NCI-H82 (cell line): Measurements from ENCODE around the gene ARHGEF18.
"Not testable (repeated sequence)": the region's sequence is repeated elsewhere in the genome, so short reads cannot be mapped to it uniquely, and the experiment has no call there.

Source experiments
- DNase-seq: peaks from one replicate; lab custom pipeline; 2025; lab: John Stamatoyannopoulos, UW

ARHGEF18 gene

GRCh38 chr19:7348587-7349230, at the start of gene ARHGEF18:
Gene ARHGEF18, plus strand, starts transcription at chr19:7348937. Its CDS starts 13,954 bp downstream, at chr19:7362891.
- DNase-seq, result no peak

- no peak for DNase-seq
Measured at GRCh38 chr19:7301525-7301924, 47.2 kb upstream of the ARHGEF18 start.

GRCh38 chr19:7303470-7303869, 45.3 kb upstream of the ARHGEF18 start:
- DNase-seq, result no peak

GRCh38 chr19:7304200-7304599, 44.5 kb upstream of the ARHGEF18 start:
- DNase-seq, result no peak

- DNase-seq, result no peak
Measured at GRCh38 chr19:7307590-7308218, 41.0 kb upstream of the ARHGEF18 start.

GRCh38 chr19:7308327-7308726, 40.4 kb upstream of the ARHGEF18 start:
- not testable (repeated sequence) for DNase-seq

GRCh38 chr19:7311911-7312310, 36.8 kb upstream of the ARHGEF18 start:
- no peak for DNase-seq

GRCh38 chr19:7312816-7313215, 35.9 kb upstream of the ARHGEF18 start:
- no peak for DNase-seq

- no peak for DNase-seq
Measured at GRCh38 chr19:7318176-7318575, 30.6 kb upstream of the ARHGEF18 start.

- DNase-seq, result peak; percentile 61
Measured at GRCh38 chr19:7326105-7326877, 22.4 kb upstream of the ARHGEF18 start.

- DNase-seq, result no peak
Measured at GRCh38 chr19:7327802-7328201, 20.9 kb upstream of the ARHGEF18 start.

- DNase-seq, result no peak
Measured at GRCh38 chr19:7328647-7329046, 20.1 kb upstream of the ARHGEF18 start.

GRCh38 chr19:7331446-7331845, 17.3 kb upstream of the ARHGEF18 start:
- no peak for DNase-seq

- no peak for DNase-seq
Measured at GRCh38 chr19:7333198-7334118, 15.3 kb upstream of the ARHGEF18 start.

GRCh38 chr19:7336321-7336973, 12.3 kb upstream of the ARHGEF18 start:
- no peak for DNase-seq

GRCh38 chr19:7337380-7338194, 11.2 kb upstream of the ARHGEF18 start:
- DNase-seq, result no peak

- DNase-seq, result peak; percentile 87
Measured at GRCh38 chr19:7340959-7341837, 7.5 kb upstream of the ARHGEF18 start.

- DNase-seq, result no peak
Measured at GRCh38 chr19:7342143-7342542, 6.6 kb upstream of the ARHGEF18 start.

GRCh38 chr19:7346488-7346971, 2.2 kb upstream of the ARHGEF18 start:
- no peak for DNase-seq
